IPS-20b (cell line): ENCODE data around the gene RPS6KA3.

ENCODE experiments used
- H3K27ac ChIP-seq: one replicate; pipeline ENCODE4 v1.5.1; 2013; ENCODE audit warnings: low read length
- H3K27me3 ChIP-seq: 2 replicates; pipeline ENCODE4 v1.6.1; 2013; ENCODE audit warnings: mild to moderate bottlenecking, low read length, inconsistent platforms; ENCODE audit not compliant: insufficient read depth
- H3K36me3 ChIP-seq: 2 replicates; pipeline ENCODE4 v1.6.1; 2013; ENCODE audit warnings: low read depth, mild to moderate bottlenecking, inconsistent platforms, low read length, moderate library complexity; ENCODE audit not compliant: insufficient read depth
- H3K4me1 ChIP-seq: 2 replicates; pipeline ENCODE4 v1.6.1; 2013; ENCODE audit warnings: mild to moderate bottlenecking, control low read depth, inconsistent platforms, low read length, moderate library complexity; ENCODE audit not compliant: insufficient read depth
- H3K4me3 ChIP-seq: 2 replicates; pipeline ENCODE4 v1.5.1; 2013; ENCODE audit warnings: mild to moderate bottlenecking, low read length, inconsistent platforms
- H3K9ac ChIP-seq: 2 replicates; pipeline ENCODE4 v1.6.1; 2013; ENCODE audit warnings: low read depth, mild to moderate bottlenecking, inconsistent platforms, low read length, moderate library complexity
- H3K9me3 ChIP-seq: 2 replicates; pipeline ENCODE4 v1.6.1; 2013; ENCODE audit warnings: mild to moderate bottlenecking, low read depth, low read length, inconsistent platforms; ENCODE audit not compliant: insufficient read depth

RPS6KA3 gene

GRCh38 chrX:20233336-20233735 lies 33.4 kb downstream of the RPS6KA3 start:
- Histone ChIP-seq H3K9me3 (no peaks in the 10 kb centered on the region), H3K27ac (no peak overlapping the region), H3K4me3 (no peak overlapping the region), H3K4me1 (no peaks in the 10 kb centered on the region), H3K27me3 (no peaks in the 10 kb centered on the region), H3K36me3 (no peaks in the 10 kb centered on the region), H3K9ac (no peak overlapping the region)

GRCh38 chrX:20231598-20231997 lies 35.1 kb downstream of the RPS6KA3 start:
- Histone ChIP-seq H3K9me3 (no peaks in the 10 kb centered on the region), H3K27ac (no peak overlapping the region), H3K36me3 (no peaks in the 10 kb centered on the region), H3K4me3 (no peak overlapping the region), H3K4me1 (no peaks in the 10 kb centered on the region; the same call in 1 of the 2 replicates), H3K9ac (no peak overlapping the region), H3K27me3 (no peaks in the 10 kb centered on the region)

GRCh38 chrX:20230406-20230805 lies 36.3 kb downstream of the RPS6KA3 start:
- no peaks in the 10 kb centered on the region for H3K36me3 ChIP-seq
- no peak overlapping the region for H3K27ac ChIP-seq
- no peak overlapping the region for H3K9ac ChIP-seq
- H3K4me1 ChIP-seq, result peaks cover 3% of the 10 kb centered on the region
- no peaks in the 10 kb centered on the region for H3K27me3 ChIP-seq
- no peak overlapping the region for H3K4me3 ChIP-seq
- H3K9me3 ChIP-seq, result no peaks in the 10 kb centered on the region

GRCh38 chrX:20229155-20229554 lies 37.6 kb downstream of the RPS6KA3 start:
- Histone ChIP-seq H3K36me3 (no peaks in the 10 kb centered on the region), H3K9ac (no peak overlapping the region), H3K4me1 (peaks cover 12% of the 10 kb centered on the region)

GRCh38 chrX:20228245-20228644 lies 38.5 kb downstream of the RPS6KA3 start:
- no peaks in the 10 kb centered on the region for H3K36me3 ChIP-seq
- no peak overlapping the region for H3K27ac ChIP-seq
- peaks cover 12% of the 10 kb centered on the region for H3K4me1 ChIP-seq
- no peaks in the 10 kb centered on the region for H3K27me3 ChIP-seq
- H3K9me3 ChIP-seq, result no peaks in the 10 kb centered on the region
- H3K4me3 ChIP-seq, result no peak overlapping the region
- H3K9ac ChIP-seq, result no peak overlapping the region

More at GRCh38 chrX:20229155-20229554, 37.6 kb downstream of the RPS6KA3 start:
- H3K27me3 ChIP-seq, result no peaks in the 10 kb centered on the region
- H3K9me3 ChIP-seq, result no peaks in the 10 kb centered on the region
- no peak overlapping the region for H3K27ac ChIP-seq
- no peak overlapping the region for H3K4me3 ChIP-seq

GRCh38 chrX:20227116-20227515 lies 39.6 kb downstream of the RPS6KA3 start:
- Histone ChIP-seq H3K4me3 (no peak overlapping the region), H3K27me3 (no peaks in the 10 kb centered on the region), H3K36me3 (no peaks in the 10 kb centered on the region), H3K4me1 (peaks cover 12% of the 10 kb centered on the region), H3K9ac (no peak overlapping the region), H3K27ac (no peak overlapping the region), H3K9me3 (no peaks in the 10 kb centered on the region)

GRCh38 chrX:20225488-20225833 lies 41.2 kb downstream of the RPS6KA3 start:
- Histone ChIP-seq H3K27me3 (no peaks in the 10 kb centered on the region), H3K27ac (no peak overlapping the region), H3K9ac (no peak overlapping the region), H3K4me1 (peaks cover 12% of the 10 kb centered on the region), H3K36me3 (no peaks in the 10 kb centered on the region), H3K9me3 (no peaks in the 10 kb centered on the region), H3K4me3 (no peak overlapping the region)

- Histone ChIP-seq H3K4me3 (no peak overlapping the region), H3K27me3 (no peaks in the 10 kb centered on the region), H3K36me3 (no peaks in the 10 kb centered on the region), H3K9me3 (no peaks in the 10 kb centered on the region), H3K27ac (no peak overlapping the region), H3K9ac (no peak overlapping the region), H3K4me1 (peaks cover 12% of the 10 kb centered on the region)
Measured at GRCh38 chrX:20224814-20225487, 41.8 kb downstream of the RPS6KA3 start.

GRCh38 chrX:20221902-20222301 lies 44.8 kb downstream of the RPS6KA3 start:
- Histone ChIP-seq H3K4me1 (peaks cover 18% of the 10 kb centered on the region), H3K9ac (no peak overlapping the region), H3K9me3 (no peaks in the 10 kb centered on the region), H3K27ac (no peak overlapping the region), H3K36me3 (no peaks in the 10 kb centered on the region), H3K4me3 (no peak overlapping the region), H3K27me3 (no peaks in the 10 kb centered on the region)

GRCh38 chrX:20218836-20219505 lies 47.7 kb downstream of the RPS6KA3 start:
- H3K36me3 ChIP-seq, result no peaks in the 10 kb centered on the region
- no peak overlapping the region for H3K27ac ChIP-seq
- H3K9ac ChIP-seq, result no peak overlapping the region
- H3K4me1 ChIP-seq, result peaks cover 6% of the 10 kb centered on the region
- H3K27me3 ChIP-seq, result no peaks in the 10 kb centered on the region
- H3K4me3 ChIP-seq, result no peak overlapping the region
- H3K9me3 ChIP-seq, result no peaks in the 10 kb centered on the region

GRCh38 chrX:20217906-20218305 lies 48.8 kb downstream of the RPS6KA3 start:
- no peaks in the 10 kb centered on the region for H3K36me3 ChIP-seq
- H3K27ac ChIP-seq, result no peak overlapping the region
- H3K4me3 ChIP-seq, result no peak overlapping the region
- H3K9me3 ChIP-seq, result no peaks in the 10 kb centered on the region
- H3K27me3 ChIP-seq, result no peaks in the 10 kb centered on the region
- H3K4me1 ChIP-seq, result peaks cover 6% of the 10 kb centered on the region
- no peak overlapping the region for H3K9ac ChIP-seq

GRCh38 chrX:20217271-20217670 lies 49.4 kb downstream of the RPS6KA3 start:
- Histone ChIP-seq H3K9me3 (no peaks in the 10 kb centered on the region), H3K4me3 (no peak overlapping the region), H3K36me3 (no peaks in the 10 kb centered on the region), H3K4me1 (peaks cover 6% of the 10 kb centered on the region), H3K27ac (no peak overlapping the region), H3K27me3 (no peaks in the 10 kb centered on the region), H3K9ac (no peak overlapping the region)
